HFF-Myc (cell line): Measurements from ENCODE around the gene THADA.

Experiments used
- DNase-seq: peaks from one replicate; pipeline ENCODE4 v3.0.0-alpha.2; 2011; ENCODE audit warnings: low read depth; ENCODE audit errors: extremely low read depth
- H3K4me3 ChIP-seq: replicated peaks from 2 replicates; pipeline ENCODE4 v1.5.1; 2011; ENCODE audit warnings: low read depth, mild to moderate bottlenecking, control low read depth, low read length
- TF ChIP-seq, protein P1 (sequence below): IDR thresholded peaks from 2 replicates; pipeline ENCODE4 v1.5.1; 2012; ENCODE audit warnings: mild to moderate bottlenecking, low read depth, low read length, control low read depth; ENCODE audit errors: missing control alignments

THADA gene

DNA sequence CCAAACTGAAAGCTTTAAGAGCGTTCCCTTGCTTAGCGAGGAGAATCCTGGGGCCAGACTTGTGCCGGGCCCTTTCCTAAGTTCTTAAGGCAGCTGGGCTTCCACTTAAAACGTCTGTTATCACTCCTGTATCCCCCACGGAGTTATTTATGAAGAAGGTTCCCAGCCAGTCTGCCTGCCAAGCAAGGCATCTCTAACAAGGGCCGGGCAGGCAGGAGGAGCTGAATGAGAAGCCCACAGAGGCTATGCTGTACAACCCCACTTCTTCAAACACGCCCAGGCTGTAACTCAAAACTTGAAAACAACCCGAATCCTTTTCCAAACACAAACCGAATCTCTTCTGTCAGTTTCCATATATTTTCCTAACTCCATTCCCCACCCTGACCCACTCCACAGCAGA lies 330.4 kb downstream of the THADA start:
- no peak for DNase-seq
- TF ChIP-seq, protein P1, sequence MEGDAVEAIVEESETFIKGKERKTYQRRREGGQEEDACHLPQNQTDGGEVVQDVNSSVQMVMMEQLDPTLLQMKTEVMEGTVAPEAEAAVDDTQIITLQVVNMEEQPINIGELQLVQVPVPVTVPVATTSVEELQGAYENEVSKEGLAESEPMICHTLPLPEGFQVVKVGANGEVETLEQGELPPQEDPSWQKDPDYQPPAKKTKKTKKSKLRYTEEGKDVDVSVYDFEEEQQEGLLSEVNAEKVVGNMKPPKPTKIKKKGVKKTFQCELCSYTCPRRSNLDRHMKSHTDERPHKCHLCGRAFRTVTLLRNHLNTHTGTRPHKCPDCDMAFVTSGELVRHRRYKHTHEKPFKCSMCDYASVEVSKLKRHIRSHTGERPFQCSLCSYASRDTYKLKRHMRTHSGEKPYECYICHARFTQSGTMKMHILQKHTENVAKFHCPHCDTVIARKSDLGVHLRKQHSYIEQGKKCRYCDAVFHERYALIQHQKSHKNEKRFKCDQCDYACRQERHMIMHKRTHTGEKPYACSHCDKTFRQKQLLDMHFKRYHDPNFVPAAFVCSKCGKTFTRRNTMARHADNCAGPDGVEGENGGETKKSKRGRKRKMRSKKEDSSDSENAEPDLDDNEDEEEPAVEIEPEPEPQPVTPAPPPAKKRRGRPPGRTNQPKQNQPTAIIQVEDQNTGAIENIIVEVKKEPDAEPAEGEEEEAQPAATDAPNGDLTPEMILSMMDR: no peak
- no peak overlapping the region for H3K4me3 ChIP-seq

GRCh38 chr2:43265001-43265400 lies 330.8 kb downstream of the THADA start:
- no peak for DNase-seq
- TF ChIP-seq, protein P1: no peak
- no peak overlapping the region for H3K4me3 ChIP-seq

DNA sequence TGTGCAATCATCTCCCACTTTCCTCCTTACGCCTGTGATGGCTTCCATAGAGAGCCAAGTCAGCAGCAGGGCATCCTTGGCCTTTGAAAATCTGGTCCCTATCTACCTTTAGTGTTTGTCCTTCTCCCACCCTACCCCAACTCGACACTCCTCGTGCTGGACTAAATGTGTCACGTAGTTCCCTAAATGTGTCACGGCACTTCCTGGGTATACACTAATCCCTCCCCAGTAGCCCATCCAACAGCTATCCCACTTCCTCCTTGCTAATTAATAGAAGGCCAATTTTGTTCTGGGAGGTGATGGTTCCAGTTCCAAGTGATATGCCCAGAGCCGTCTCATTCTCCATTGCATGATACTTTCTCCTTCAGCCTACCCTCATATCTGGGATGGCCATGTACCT lies 332.9 kb downstream of the THADA start:
- TF ChIP-seq, protein P1: no peak
- no peak overlapping the region for H3K4me3 ChIP-seq
- DNase-seq: no peak

GRCh38 chr2:43262239-43262638 lies 333.6 kb downstream of the THADA start:
- TF ChIP-seq, protein P1: no peak
- H3K4me3 ChIP-seq: no peak overlapping the region
- no peak for DNase-seq

- DNase-seq: no peak
- TF ChIP-seq, protein P1: no peak
- H3K4me3 ChIP-seq: no peak overlapping the region
Observed at GRCh38 chr2:43259512-43259911, 336.3 kb downstream of the THADA start.

GRCh38 chr2:43258547-43259156 lies 337.2 kb downstream of the THADA start:
- no peak overlapping the region for H3K4me3 ChIP-seq
- TF ChIP-seq, protein P1: no peak
- DNase-seq: no peak

- no peak overlapping the region for H3K4me3 ChIP-seq
- DNase-seq: no peak
- TF ChIP-seq, protein P1: no peak
Observed at GRCh38 chr2:43255296-43255910, 340.4 kb downstream of the THADA start.
